Ecto neural progenitor cell (in vitro differentiated cells): Measurements from ENCODE around the gene ADM5.
A peak's percentile ranks its signal among the peaks of the same experiment; 100 is the strongest.

Experiments
- DNase-seq: peaks from one replicate; pipeline ENCODE4 v3.0.0-alpha.2; 2018; ENCODE audit warnings: low spot score

Gene ADM5

DNA sequence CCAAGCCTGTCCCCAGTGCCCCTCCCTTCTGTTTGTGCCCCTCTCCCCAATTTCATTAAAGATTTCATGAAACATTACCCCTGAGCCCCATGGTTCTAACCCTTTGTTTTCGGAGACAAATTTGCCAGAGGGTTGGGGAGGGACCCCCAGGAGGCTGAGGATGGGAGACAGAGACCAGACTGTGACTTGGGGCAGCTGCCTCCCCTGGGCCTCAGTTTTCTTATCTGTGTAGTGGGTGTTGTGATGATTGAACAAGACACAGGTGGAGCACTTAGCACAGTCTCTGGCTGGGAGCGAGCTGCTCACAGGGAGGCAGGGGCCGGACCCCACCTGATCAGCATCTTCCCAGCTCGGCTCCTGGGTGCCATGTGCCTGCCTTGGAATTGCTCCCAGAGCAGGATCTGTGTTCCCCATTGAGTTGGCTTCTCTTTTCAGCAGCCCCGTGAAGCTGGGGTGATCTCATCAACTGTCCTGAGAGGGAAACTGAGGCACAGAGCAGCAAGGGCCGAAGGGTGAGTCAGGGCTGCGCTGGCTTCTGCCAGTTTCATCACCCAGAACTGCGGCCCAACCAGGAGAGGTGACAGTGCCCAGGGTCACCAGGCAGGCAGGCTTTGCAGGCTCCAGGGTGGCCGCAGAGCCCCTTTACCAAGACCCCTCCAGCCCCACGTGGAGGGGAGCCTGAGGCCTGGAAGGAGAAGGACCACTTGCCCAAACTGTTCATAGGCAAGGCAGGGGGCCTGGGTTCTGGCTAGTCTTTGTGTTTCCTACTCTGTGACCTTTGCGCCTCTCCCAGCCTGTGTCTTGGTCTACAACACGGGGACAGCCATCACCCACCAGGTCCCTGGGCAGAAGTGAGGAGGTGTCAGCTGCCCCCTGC lies 30.6 kb upstream of the ADM5 start:
- DNase-seq: no peak

GRCh38 chr19:49660338-49660961 lies 28.9 kb upstream of the ADM5 start:
- DNase-seq: no peak

DNA sequence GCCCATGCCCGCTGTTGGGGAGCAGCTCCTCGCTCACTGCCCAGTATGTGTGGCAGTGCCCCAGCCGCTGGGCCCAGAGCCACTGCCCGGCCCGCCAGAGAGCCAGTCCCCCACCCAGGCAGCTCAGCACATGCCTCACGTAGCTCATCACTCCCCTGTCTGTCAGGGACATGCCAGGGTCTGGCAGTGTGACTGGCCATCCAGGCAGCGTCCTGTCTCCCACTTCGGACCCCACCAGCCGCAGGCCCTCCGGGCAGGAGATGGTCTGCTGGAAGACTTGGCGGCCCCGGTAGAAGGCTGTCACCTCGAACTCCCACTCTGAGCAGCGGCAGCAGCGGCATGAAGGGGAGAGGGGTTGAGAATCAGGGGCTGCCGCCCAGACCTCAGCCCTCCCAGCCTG lies 27.4 kb upstream of the ADM5 start:
- no peak for DNase-seq

DNA sequence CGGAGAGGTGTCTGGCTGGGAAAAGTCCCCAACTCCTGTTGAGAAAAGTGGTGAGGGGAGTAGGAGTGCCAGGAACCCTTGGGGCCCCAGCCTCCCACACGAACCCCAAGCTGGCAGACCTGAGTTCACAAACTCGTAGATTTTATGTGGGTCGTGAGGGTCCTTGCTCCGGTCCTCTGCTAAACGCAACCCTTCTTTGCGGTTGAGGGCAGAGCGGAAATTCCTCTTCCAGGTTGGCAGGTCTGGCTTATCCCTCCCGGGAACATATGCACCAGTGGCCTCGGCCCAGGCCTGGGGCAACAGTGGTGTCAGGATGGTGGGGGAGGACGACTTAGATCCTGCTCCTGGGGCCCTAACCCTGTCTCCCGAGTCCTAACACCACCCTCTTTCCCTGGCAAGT lies 26.2 kb upstream of the ADM5 start:
- DNase-seq: no peak

- peak; percentile 95 for DNase-seq
Observed at GRCh38 chr19:49664171-49665035, 25.0 kb upstream of the ADM5 start.

DNA sequence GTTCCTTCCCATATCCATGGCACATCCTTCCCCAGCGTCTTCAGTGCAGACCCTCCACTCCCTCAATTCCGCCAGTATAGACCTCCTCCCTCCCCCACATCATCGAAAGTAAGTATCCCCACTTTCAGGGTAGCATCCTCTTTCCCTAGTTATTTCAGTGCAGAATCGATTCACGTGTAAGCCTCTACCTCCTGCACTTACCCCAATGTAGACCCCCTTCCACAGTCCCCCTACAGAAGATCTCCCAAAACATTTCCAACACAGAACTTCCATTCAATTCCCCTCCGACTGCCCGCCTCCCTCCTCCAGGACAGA lies 24.4 kb upstream of the ADM5 start:
- DNase-seq: no peak

DNA sequence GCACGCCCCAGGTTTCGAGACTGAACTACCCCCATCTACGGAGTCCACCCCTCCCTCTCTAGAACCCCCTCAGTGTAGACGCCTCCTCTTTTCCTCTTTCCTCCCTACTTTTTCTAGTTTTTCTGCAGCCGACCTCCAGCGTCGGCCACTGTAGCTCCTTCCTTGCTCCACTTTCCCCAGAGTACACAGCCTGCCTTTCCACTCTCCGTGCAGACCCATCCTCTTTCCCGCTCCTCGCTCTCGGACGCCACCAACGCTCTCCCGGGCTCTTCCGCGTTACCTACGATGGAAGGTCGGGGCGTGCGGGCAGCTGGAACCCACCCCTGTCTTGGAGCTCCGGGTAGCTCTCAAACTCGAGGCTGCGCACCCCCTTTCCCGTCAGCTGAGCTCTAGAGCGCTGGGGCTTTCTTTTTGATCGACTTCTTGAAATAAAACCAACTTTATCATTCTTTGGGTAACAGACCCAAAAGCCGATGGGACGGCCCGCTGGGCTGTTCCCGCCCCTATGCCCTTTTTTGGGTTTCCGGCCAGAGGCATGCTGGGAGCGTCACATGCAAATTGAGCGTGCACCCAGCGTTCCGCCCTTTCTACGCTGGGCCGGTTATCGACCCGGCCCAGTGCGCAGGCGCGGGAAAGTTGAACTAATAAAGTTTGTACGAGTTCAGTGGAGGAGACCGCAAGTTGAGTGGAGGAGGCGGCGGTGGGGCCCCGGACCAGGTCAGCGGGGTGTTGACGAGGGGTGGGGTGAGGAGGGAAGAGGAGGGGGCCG lies 23.9 kb upstream of the ADM5 start, which contains the start of the genes BCL2L12 and IRF3:
BCL2L12 (plus strand) TSS at position 583 of the 769 bp plus-strand sequence. CDS start 760 bp downstream, outside the sequence.
IRF3 (minus strand) TSS at position 507 of the 769 bp plus-strand sequence. CDS start 1,019 bp downstream, outside the sequence.
- peak; percentile 98 for DNase-seq

GRCh38 chr19:49666120-49666444 lies 23.3 kb upstream of the ADM5 start:
- DNase-seq: no peak

DNA sequence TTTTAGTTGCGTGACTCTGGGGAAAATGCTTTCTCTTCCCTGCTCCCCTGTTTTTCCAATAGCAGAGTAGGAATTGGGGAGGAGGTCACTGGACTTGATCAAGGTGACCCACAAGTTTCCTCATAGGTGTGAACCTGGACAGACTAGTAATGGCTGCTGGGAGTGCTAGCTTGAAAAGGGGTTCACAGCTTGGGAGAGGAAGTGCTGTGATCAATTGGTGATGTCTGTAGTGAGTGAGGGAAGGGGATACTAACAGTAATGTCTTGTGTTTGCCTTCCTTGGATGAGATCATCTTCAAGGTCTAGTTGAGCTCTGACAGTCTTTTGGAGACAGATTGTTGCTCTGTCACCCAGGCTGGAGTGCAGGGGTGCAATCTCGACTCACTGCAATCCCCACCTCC lies 21.9 kb upstream of the ADM5 start:
- DNase-seq: no peak

DNA sequence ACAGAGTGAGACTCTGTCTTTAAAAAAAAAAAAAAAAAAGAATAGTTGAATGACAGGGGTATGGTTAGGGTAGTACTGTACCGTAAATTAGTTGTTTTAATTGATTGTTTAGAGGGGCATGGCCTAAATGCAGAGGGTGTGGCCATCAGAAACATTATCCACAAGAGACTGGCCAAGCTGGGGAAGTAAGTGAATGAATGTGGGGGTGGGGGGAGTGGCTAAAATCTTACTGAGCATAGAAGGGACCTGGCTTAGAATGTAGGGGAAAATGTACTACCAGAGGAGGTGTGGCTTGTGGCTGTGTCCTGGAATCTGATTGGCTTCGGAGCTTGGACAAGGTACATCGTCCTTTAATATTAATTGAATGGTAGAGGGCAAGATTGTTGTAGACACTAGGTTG lies 19.9 kb upstream of the ADM5 start:
- DNase-seq: no peak

DNA sequence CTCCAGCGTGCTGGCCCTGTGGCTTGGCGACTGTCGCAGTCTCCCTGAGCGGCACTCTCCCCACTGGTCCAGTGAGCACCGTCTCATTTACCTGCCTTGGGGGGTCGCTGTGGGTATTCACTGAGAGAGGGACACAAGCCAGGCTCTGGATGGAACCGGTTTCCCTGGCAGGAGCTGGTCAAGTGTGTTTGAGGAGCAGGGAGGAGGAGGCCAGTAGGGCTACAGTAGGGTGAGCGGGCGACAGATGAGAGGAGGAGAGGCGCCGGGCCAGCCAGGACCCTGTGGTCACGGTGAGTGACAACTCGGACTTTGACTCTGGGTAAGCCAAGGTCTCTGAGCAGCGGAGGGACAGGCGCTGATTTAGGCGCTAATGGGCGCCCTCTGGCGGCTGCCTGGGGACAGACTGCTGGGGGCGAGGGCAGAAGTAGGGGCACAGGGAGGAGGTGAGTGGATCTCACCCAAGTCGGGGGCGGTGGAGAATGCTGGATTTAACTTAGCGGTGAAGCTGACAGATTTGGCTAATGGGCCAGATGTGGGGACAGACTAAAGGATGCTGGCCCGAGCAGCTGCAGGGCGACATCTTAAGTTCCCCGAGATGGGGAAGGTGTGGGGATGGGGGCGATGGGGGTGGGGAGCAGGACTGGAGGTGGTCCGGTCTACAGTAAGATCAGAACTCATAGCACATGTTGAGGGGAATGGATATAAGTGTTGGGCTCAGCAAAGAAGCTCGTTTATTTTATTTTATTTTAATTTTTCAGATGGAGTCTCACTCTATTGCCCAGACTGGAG lies 17.1 kb upstream of the ADM5 start:
- DNase-seq: peak; percentile 91

DNA sequence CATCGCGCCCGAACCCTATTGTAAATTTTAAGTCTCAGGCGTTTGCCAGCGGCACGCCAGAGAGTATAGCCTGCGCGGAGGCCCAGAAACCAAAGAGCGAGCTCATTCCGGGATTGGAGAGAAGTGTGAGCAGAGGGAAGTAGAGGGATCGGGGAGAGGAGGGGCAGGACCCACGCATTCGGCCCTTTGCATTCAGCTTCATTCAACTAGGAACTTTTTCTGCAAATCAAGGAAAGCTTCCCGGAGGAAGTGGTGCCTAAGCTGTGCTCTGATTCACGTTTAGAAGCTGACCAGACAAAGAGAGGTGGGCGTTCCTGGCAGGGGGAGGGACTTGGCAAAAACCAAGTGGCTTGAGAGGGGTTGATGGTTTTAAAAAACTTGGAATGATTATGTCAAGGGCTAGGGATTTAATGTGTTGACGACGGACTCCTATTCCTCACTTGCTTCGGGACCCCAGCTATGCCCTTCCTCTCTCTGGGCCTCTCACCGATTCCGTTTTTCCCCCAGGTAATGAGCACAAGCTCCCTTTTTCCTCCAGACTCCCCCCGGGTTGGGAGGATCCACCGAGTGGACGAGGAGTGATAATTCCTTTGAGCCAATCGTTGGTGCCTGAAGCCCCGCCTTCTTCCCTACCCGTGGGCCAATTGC lies 13.1 kb upstream of the ADM5 start:
- no peak for DNase-seq

GRCh38 chr19:49676784-49677230 lies 12.6 kb upstream of the ADM5 start:
- DNase-seq: peak; percentile 100

- DNase-seq: no peak
Observed at GRCh38 chr19:49677231-49677900, 12.0 kb upstream of the ADM5 start, which contains the start of gene PRMT1. Gene PRMT1, plus strand, starts transcription at chr19:49677271. Its CDS starts 10 bp downstream, at chr19:49677281.

DNA sequence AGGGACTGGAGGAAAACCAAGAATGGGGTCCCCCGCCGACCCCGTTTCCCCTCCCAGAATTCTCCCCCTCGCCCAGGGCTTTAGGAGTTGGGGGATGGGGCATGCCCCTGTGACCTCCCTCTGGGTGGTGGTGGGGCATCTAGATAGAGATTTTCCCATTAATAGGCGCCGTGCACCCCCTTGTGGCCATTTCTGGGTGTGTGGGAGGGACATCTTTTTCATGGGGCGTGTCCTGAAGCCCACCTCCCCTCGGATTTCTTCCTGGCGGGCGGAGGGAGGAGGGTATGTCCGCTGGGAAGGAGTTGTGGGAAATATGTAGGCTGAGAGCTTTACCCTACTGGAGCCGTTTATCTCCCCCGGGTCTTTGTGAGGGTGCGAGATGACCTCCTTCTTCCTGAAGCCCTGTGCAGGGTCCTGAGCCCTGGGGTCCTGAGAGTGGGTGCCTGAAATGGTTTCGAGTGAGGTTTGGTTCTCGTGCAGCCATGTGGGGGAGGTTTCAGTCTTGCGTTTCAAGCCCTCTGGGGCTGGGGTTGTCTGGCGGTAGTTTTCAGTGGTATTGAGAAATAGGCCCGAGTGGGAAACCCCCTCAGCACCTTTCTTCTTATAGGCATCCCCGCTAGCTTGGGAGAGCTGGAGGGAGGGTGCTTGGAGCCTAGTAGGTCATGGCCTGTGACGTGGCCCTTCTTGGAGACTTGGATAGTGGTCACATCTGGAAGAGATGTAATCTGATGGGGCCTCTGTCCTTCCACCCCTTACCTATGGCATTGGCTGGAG lies 11.3 kb upstream of the ADM5 start:
- DNase-seq: peak; percentile 95

DNA sequence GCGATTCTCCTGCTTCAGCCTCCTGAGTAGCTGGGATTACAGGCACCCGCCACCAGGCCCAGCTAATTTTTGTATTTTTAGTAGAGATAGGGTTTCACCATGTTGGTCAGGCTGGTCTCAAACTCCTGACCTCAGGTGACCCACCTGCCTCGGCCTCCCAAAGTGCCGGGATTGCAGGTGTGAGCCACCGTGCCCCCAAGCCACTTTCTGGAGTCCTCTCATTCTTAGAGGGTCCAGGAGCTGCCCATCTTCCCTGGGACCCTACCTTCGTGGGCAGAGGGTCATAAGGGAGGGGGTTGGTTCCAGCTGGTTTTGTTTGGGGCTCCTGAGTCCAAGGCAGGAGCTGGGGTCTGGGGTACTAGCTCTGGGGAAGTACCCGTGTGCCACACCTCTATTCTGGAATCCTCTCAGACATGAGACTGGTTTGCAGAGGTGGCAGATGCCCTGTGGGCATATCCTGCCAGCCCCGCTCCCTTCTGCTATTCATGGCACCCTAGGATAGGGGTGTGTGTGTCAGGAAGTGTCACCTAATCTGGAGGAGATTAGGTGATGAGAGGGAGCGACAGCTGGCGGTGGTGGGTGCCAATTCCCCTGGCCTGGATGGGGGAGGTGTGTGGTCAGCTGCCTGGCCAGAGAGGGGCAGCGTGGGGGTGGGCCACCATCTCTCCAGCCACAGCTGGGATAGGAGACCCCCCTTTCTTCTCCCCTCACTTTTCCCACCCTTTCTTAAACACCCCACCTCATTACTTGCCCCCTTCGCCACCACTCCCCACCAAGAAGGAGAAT lies 10.2 kb upstream of the ADM5 start:
- DNase-seq: no peak

DNA sequence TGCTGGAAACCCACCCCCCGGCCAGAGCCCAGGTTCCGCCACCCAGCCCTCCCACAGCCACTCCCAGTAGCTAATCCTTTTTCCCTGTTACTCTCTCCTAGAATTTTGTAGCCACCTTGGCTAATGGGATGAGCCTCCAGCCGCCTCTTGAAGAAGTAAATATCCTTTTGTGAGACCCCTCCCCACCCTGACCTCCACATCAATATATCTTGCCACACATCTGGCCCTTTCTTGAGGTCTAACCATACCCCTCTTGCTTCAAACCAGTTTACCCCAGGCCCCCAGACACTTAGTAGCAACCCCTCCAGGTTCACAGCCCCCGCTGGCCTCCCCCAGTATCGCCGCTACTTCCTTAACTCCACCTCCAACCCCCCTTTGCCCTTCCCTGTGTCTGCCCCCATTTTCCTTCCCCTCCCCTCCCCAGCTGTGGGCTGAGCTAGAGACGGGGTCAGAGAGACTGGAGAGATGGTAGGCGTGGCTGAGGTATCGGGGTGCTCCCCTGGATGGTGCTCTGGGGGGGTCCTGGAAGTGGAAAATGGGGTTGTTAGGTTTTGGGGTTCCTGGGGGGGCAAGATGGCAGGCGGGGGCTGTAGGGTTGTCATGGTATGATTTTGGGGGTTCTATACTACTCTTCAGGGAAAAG lies 9.5 kb upstream of the ADM5 start:
- no peak for DNase-seq
